A673 (cell line): ENCODE results near the gene SPATA3. TPM values are rescaled to one million over a fixed set of nuclear protein-coding genes. Genes with fewer than 3 reads are reported as not detected.
"Not testable (repeated sequence)": the region's sequence is repeated elsewhere in the genome, so short reads cannot be mapped to it uniquely, and the experiment has no call there.

Source experiments
- BruUV-seq: library from RNA; stranded (reverse); fragments of 400-500 nt; replicated peaks from 2 replicates; lab custom pipeline; 2021; lab: Mats Ljungman, UMichigan
- CTCF ChIA-PET: fragments of 300-600 bp; sonication (Branson Sonifier 250); formaldehyde crosslinking; loops from one replicate; lab custom pipeline; 2022; ENCODE audit warnings: antibody characterized with exemption; lab: Charles Lee
- POLR2A ChIA-PET: fragments of 300-600 bp; sonication (Branson Sonifier 250); formaldehyde crosslinking; loops from one replicate; lab custom pipeline; 2022; ENCODE audit warnings: antibody characterized with exemption; ENCODE audit not compliant: low non-redundant PET; lab: Charles Lee
- DNase-seq: peaks from one replicate; pipeline ENCODE4 v3.0.0-alpha.2; 2015; ENCODE audit warnings: low spot score
- H3K27ac ChIP-seq: fragments of 200-600 bp; sonication (generic); 2 replicates; pipeline ENCODE4 v1.5.1; 2016; ENCODE audit warnings: mixed run types, low read depth, mild to moderate bottlenecking, mixed read lengths, antibody characterized with exemption, low read length; ENCODE audit not compliant: poor library complexity, severe bottlenecking
- H3K27me3 ChIP-seq: fragments of 200-600 bp; sonication (generic); replicated peaks from 2 replicates; pipeline ENCODE4 v1.6.1; 2017; ENCODE audit warnings: mixed run types, low read depth, mild to moderate bottlenecking, mixed read lengths, antibody characterized with exemption, low read length; ENCODE audit not compliant: insufficient read depth, poor library complexity
- H3K36me3 ChIP-seq: fragments of 200-600 bp; sonication (generic); 2 replicates; pipeline ENCODE4 v1.6.1; 2016; ENCODE audit warnings: mixed run types, mild to moderate bottlenecking, mixed read lengths, antibody characterized with exemption, low read length; ENCODE audit not compliant: insufficient read depth, poor library complexity, severe bottlenecking
- H3K4me1 ChIP-seq: fragments of 200-600 bp; sonication (generic); 2 replicates; pipeline ENCODE4 v1.6.1; 2017; ENCODE audit warnings: mixed run types, mild to moderate bottlenecking, mixed read lengths, antibody characterized with exemption, low read length; ENCODE audit not compliant: insufficient read depth, poor library complexity, severe bottlenecking
- H3K4me3 ChIP-seq: fragments of 200-600 bp; sonication (generic); 2 replicates; pipeline ENCODE4 v1.5.1; 2016; ENCODE audit warnings: low read depth, mixed run types, mild to moderate bottlenecking, mixed read lengths, low read length; ENCODE audit not compliant: poor library complexity, severe bottlenecking
- H3K9me3 ChIP-seq: fragments of 200-600 bp; sonication (generic); 2 replicates; pipeline ENCODE4 v1.6.1; 2016; ENCODE audit warnings: mixed run types, low read depth, mild to moderate bottlenecking, mixed read lengths, antibody characterized with exemption, low read length; ENCODE audit not compliant: poor library complexity, severe bottlenecking
- CTCF ChIP-seq: fragments of 300-800, 200-600 bp; sonication (generic); conservative IDR thresholded peaks from 2 replicates; pipeline ENCODE4 v1.5.1; 2017; ENCODE audit warnings: low read depth, mild to moderate bottlenecking, antibody characterized with exemption, low read length, moderate library complexity, mixed read lengths
- EZH2 ChIP-seq: fragments of 200-600 bp; sonication (generic); IDR thresholded peaks from 2 replicates; pipeline ENCODE4 v1.6.1; 2017; ENCODE audit warnings: borderline replicate concordance, low read depth, mild to moderate bottlenecking, mixed read lengths, antibody characterized with exemption, low read length; ENCODE audit not compliant: poor library complexity, severe bottlenecking
- intact Hi-C: fragments of 100-400 bp; cut with micrococcal nuclease; formaldehyde crosslinking; loops from one replicate; pipeline ENCODE4 v1.10.0; 2022; ENCODE audit not compliant: unreplicated experiment
- total RNA-seq: library from RNA; stranded (reverse); gene quantifications from 2 replicates; pipeline ENCODE4 v1.2.3, GENCODE V29; 2021

SPATA3 gene
- total RNA-seq, 1 experiment from 2014 or later = not detected

- H3K27ac ChIP-seq = no peak overlapping the region
- no peak overlapping the region for H3K4me3 ChIP-seq
- no peaks in the 10 kb centered on the region for H3K9me3 ChIP-seq
- POLR2A ChIA-PET = no interaction called here
- BruUV-seq = no TSS peak
- TF ChIP-seq CTCF = no peak
- no peak for TF ChIP-seq EZH2
- H3K4me1 ChIP-seq = no peaks in the 10 kb centered on the region
- H3K36me3 ChIP-seq = no peaks in the 10 kb centered on the region
- no peak for DNase-seq
- H3K27me3 ChIP-seq = peaks cover 21% of the 10 kb centered on the region
- intact Hi-C loops = no loop called here
- CTCF ChIA-PET = no interaction called here
Observed at GRCh38 chr2:230961091-230961491, 34.8 kb upstream of the SPATA3 start.

GRCh38 chr2:230964136-230964730, 31.7 kb upstream of the SPATA3 start:
- DNase-seq = no peak
- Histone ChIP-seq H3K36me3 (no peaks in the 10 kb centered on the region), H3K4me3 (no peak overlapping the region), H3K27ac (no peak overlapping the region), H3K27me3 (no peaks in the 10 kb centered on the region), H3K4me1 (no peaks in the 10 kb centered on the region), H3K9me3 (no peaks in the 10 kb centered on the region)
- ChIA-PET CTCF (no interaction called here), POLR2A (no interaction called here)
- TF ChIP-seq EZH2 (no peak), CTCF (no peak)
- no TSS peak for BruUV-seq
- intact Hi-C loops = no loop called here

GRCh38 chr2:230967113-230967512, 28.8 kb upstream of the SPATA3 start:
- H3K4me3 ChIP-seq = no peak overlapping the region

GRCh38 chr2:230968314-230968713, 27.6 kb upstream of the SPATA3 start:
- H3K4me3 ChIP-seq, H3K4me1 ChIP-seq, BruUV-seq, CTCF ChIA-PET, H3K36me3 ChIP-seq, DNase-seq, H3K9me3 ChIP-seq, H3K27ac ChIP-seq, intact Hi-C loops, POLR2A ChIA-PET, H3K27me3 ChIP-seq: not testable (repeated sequence)

More at GRCh38 chr2:230967113-230967512, 28.8 kb upstream of the SPATA3 start:
- TF ChIP-seq CTCF (no peak), EZH2 (no peak)
- Histone ChIP-seq H3K36me3 (no peaks in the 10 kb centered on the region), H3K4me1 (no peaks in the 10 kb centered on the region), H3K27me3 (no peaks in the 10 kb centered on the region), H3K9me3 (no peaks in the 10 kb centered on the region), H3K27ac (no peak overlapping the region)
- intact Hi-C loops = no loop called here
- POLR2A ChIA-PET = no interaction called here
- no peak for DNase-seq
- BruUV-seq = no TSS peak
- CTCF ChIA-PET = no interaction called here
